NB4 (cell line): ENCODE results near the gene BRME1.

ENCODE experiments used
- DNase-seq: peaks from one replicate; pipeline ENCODE4 v3.0.0; 2010; ENCODE audit warnings: low read depth
- H3K4me3 ChIP-seq: one replicate; pipeline ENCODE4 v1.5.1; 2011; ENCODE audit warnings: mild to moderate bottlenecking, low read depth, low read length, moderate library complexity
- CTCF ChIP-seq: IDR thresholded peaks from one replicate; pipeline ENCODE4 v1.5.1; 2012; ENCODE audit warnings: low read depth, low read length
- MYC ChIP-seq: IDR thresholded peaks from 2 replicates; pipeline ENCODE4 v1.6.1; 2011; ENCODE audit warnings: low read depth, low read length
- POLR2A ChIP-seq: IDR thresholded peaks from 2 replicates; pipeline ENCODE4 v1.6.1; 2011; ENCODE audit warnings: mild to moderate bottlenecking; ENCODE audit not compliant: insufficient read length; ENCODE audit errors: extremely low read depth
- TF ChIP-seq, protein P1 (sequence below): IDR thresholded peaks from 2 replicates; pipeline ENCODE4 v1.6.1; 2011; ENCODE audit warnings: low read depth, low read length

BRME1 gene

DNA sequence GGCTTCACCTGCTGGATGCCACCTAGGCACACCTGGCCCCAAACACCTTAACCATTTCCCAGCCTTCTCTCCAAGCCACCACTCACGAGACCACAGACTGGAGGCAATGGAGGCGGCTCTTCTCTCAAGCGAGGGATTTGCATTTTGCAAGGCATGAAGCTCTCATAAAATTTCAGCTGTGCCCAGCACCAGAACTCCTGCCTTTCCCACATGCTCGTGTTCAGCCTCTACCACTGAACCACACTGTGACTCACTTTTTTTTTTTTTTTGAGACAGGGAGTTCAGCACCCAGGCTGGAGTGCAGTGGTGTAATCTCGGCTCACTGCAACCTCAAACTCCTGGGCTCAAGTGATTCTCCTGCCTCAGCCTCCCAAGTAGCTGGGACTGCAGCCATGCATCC lies 18.4 kb downstream of the BRME1 start:
- DNase-seq: peak; percentile 88
- no peak overlapping the region for H3K4me3 ChIP-seq
- TF ChIP-seq, protein P1, sequence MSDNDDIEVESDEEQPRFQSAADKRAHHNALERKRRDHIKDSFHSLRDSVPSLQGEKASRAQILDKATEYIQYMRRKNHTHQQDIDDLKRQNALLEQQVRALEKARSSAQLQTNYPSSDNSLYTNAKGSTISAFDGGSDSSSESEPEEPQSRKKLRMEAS: peak; percentile 20; the same call in 1 of the 2 replicates
- TF ChIP-seq POLR2A (no peak), CTCF (no peak)

GRCh38 chr19:13887018-13887436 lies 18.9 kb downstream of the BRME1 start:
- H3K4me3 ChIP-seq: no peak overlapping the region
- TF ChIP-seq POLR2A (no peak), MYC (no peak), CTCF (no peak)
- TF ChIP-seq, protein P1: no peak
- peak; percentile 74 for DNase-seq

DNA sequence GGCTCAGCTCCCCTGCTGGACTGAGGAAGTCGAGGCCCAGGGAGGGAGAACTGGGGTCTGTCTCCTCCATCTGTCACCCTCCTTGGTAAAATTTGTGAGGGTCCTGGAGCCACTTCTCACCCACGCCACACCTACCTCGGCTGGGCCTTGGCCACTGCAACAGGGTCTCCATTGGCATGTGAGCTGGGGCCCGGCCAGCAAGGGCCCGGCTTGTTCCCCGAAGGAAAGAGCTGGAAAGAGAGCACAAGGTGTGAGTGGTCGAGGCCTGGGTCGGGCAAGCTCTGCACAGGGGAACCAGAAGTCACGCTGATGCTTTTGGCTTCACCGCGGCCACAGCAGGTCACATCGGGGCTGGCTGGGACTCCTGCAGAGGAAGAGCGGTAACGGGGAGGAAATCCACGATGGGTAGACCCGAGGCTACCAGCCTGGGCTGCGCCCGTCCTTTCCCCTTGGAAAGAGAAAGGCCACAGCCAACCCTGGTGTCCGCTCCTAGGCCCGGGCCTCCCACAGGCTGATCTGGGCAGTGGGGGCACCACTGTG lies 20.0 kb downstream of the BRME1 start:
- DNase-seq: no peak
- TF ChIP-seq, protein P1: no peak
- TF ChIP-seq MYC: no peak
- TF ChIP-seq CTCF: no peak
- no peak for TF ChIP-seq POLR2A
- no peak overlapping the region for H3K4me3 ChIP-seq

- no peak overlapping the region for H3K4me3 ChIP-seq
- DNase-seq: no peak
- TF ChIP-seq, protein P1: no peak
- no peak for TF ChIP-seq POLR2A
Measured at GRCh38 chr19:13884726-13885591, 21.0 kb downstream of the BRME1 start.

DNA sequence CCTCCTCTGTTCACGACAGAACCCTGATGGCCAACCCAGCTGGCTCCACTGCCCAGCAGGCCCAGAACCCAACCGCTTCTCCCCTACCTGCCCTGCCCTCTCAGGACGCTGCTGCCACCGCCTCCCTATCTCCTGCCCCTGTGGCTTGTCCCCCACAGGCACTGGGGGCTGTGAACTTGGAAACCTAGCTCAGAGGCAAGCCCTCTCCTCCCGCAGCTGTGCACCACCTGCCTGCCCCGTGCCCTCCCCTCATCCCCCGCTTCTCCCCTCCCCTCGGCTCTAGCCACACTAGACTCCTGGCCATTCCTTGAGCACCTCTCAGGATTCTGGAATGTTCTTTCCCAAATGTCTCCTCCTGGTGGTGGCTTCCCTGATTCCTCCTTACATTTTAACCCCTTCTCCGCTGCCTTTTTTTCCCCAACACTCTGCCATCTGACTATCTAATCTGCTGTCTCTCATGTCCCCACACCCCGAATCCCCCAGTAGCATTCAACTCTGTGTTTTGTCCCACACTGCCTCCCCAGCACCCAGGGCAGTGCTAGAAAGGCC lies 22.3 kb downstream of the BRME1 start:
- DNase-seq: no peak
- no peak overlapping the region for H3K4me3 ChIP-seq
- TF ChIP-seq, protein P1: no peak
- TF ChIP-seq CTCF: no peak
- no peak for TF ChIP-seq MYC
- no peak for TF ChIP-seq POLR2A

DNA sequence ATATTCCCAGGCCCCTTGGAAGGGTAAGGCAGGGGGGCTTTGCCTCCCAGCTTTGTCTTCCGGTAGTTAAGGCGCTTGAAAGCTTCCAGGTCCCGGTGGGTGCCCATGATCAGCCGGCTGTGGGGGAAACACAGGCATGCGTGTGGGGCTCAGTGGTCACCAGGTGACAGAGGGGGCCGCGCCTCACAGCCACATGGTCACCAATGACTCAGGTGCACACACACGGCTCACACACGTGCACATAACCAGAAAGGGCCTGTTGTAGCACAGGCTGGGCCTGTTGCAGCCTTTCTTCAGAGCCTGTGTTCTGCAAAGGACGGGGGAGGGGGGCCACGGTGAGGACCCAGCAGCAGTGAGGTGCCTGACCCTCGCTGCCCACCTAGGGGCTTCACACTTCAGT lies 23.1 kb downstream of the BRME1 start:
- H3K4me3 ChIP-seq: no peak overlapping the region
- DNase-seq: no peak
- TF ChIP-seq, protein P1: peak; percentile 28
- TF ChIP-seq POLR2A (no peak), CTCF (no peak)
